ENCODE measurements around the gene SSBP4. TPM values are rescaled to one million over a fixed set of nuclear protein-coding genes. Genes with fewer than 3 reads are reported as not detected.

The SSBP4 gene
- total and polyA plus RNA-seq, 2 of the 8 experiments (the other 6 are each of a cell fraction or from before 2014, with no cell fraction given): 26.4 to 33.7 TPM

DNA sequence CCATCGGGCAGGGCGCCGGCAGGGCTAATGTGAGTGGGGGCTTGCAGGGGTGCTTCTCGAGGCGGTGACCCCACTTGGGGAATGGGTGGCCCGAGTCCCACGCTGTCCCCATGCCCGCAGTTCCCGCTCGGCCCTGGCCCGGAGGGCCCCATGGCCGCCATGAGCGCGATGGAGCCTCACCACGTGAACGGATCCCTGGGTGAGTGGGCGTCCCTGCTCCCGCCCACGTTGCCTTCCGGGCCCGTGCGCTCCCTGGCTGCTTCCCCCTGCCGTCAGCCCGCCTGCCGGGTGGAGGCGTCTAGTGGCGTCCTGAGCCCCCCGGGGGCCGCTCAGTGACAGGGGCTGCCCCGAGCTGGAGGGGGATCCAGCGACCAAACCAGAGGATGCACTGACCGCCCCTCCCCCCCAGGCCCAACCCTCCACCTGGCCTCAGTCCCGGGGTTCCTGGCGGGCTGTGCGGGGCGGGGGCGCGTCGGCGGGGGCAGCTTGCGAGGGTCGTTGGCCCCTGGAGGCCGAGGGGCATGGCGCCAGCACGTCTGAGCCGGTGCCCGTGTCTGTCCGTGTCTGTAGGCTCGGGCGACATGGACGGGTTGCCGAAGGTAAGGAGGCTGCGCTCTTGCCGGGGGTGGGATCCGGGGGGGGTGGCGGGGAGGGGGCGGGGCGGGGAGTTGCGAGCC is 14.0 kb downstream of the SSBP4 start:
- peak overlapping the region; percentile 51 to 87 for H3K4me2 ChIP-seq (ENCODE audit: insufficient read depth in 1 of 2, low read depth in 2 of 2, low read length in 2 of 2)
- peak overlapping the region; percentile 95 for H3K18ac ChIP-seq (ENCODE audit: extremely low read depth, low read length)
- no peak for FAIRE-seq
- peaks cover 0 to 15% of the 10 kb centered on the region in 2 experiments for H4K20me1 ChIP-seq (replicated peaks in 1 of 2; ENCODE audit: control insufficient read depth in 1 of 2, insufficient read depth in 2 of 2, low read length in 2 of 2)
- peak in 1 of 2 experiments; percentile 73 for DNase-seq (ENCODE audit: low read depth in 1 of 2, low spot score in 2 of 2)
- peak overlapping the region; percentile 70 for H4K5ac ChIP-seq (ENCODE audit: insufficient read length, low read depth, low read length)
- H3K23me2 ChIP-seq (ENCODE audit: low read depth, low read length): peaks cover 16% of the 10 kb centered on the region; the same call in 1 of the 2 replicates
- peak overlapping the region; percentile 93; the same call in 1 of the 2 replicates for H2BK5ac ChIP-seq (ENCODE audit: low read depth, low read length)
- H3K14ac ChIP-seq (ENCODE audit: insufficient read length): no peak overlapping the region
- H3K4ac ChIP-seq (replicated peaks; ENCODE audit: insufficient read length, low read depth, low read length): peak overlapping the region; percentile 100
- no peaks in the 10 kb centered on the region; a peak in 1 of 7 replicates for H3K27me3 ChIP-seq (replicated peaks in 1 of 4; ENCODE audit: control insufficient read depth in 3 of 4, extremely low read depth in 1 of 4, insufficient read depth in 3 of 4, low read length in 3 of 4)
- H3K4me1 ChIP-seq (replicated peaks in 1 of 4; ENCODE audit: control insufficient read depth in 3 of 4, insufficient read depth in 4 of 4, low read length in 3 of 4): peaks cover 0 to 50% (median 28%) of the 10 kb centered on the region in 4 experiments; a peak in 6 of 7 replicates
- H3K56ac ChIP-seq (replicated peaks; ENCODE audit: insufficient read length, low read depth, low read length): peak overlapping the region; percentile 52
- H2BK20ac ChIP-seq (ENCODE audit: low read length): peak overlapping the region; percentile 86; the same call in 1 of the 2 replicates
- peak overlapping the region in 2 of 4 experiments; percentile 45 to 59; a peak in 4 of 7 replicates for H3K9ac ChIP-seq (replicated peaks in 1 of 4; ENCODE audit: extremely low read depth in 1 of 4, low read depth in 3 of 4, low read length in 3 of 4)
- H3K9me3 ChIP-seq (ENCODE audit: insufficient read depth in 2 of 2, low read depth in 1 of 2, low read length in 1 of 2): no peaks in the 10 kb centered on the region
- no peak overlapping the region; the same call in 1 of the 2 replicates for H2AFZ ChIP-seq (ENCODE audit: low read length)
- CTCF ChIA-PET (ENCODE audit: partially characterized antibody): interaction anchor here (0.7 to 2.2 kb wide), 3 partner anchors 11 to 18 kb away, joined by 3 to 6 read pairs (median 3); no protein-coding TSS in a partner anchor
- H3K79me1 ChIP-seq (ENCODE audit: low read depth, low read length): no peaks in the 10 kb centered on the region; the same call in 1 of the 2 replicates
- H3K4me3 ChIP-seq (ENCODE audit: extremely low read depth in 1 of 4, insufficient read depth in 2 of 4, low read depth in 3 of 4, low read length in 4 of 4): peak overlapping the region; percentile 16 to 68 (median 42)
- 0 out of 2 replicates have a peak overlapping the region, but pooled peaks have one; percentile 65 for H2AK5ac ChIP-seq (ENCODE audit: low read depth, low read length)
- no peak overlapping the region for H2BK120ac ChIP-seq (replicated peaks; ENCODE audit: low read depth, low read length)
- peak overlapping the region; percentile 63; the same call in 1 of the 2 replicates for H2BK12ac ChIP-seq (ENCODE audit: low read depth, low read length)
- no peak overlapping the region; the same call in 1 of the 2 replicates for H4K8ac ChIP-seq (ENCODE audit: extremely low read depth, insufficient read depth, low read length)
- POLR2A ChIA-PET (ENCODE audit: partially characterized antibody): interaction anchor here (1.0 to 6.7 kb wide), 7 partner anchors 7 to 36 kb away, joined by 4 to 65 read pairs (median 7); partner anchors contain the start of gene SSBP4
- no peaks in the 10 kb centered on the region for H3K79me2 ChIP-seq (ENCODE audit: control insufficient read depth in 1 of 2, insufficient read depth in 2 of 2, low read length in 2 of 2)
- H3K36me3 ChIP-seq (ENCODE audit: control insufficient read depth in 2 of 4, insufficient read depth in 4 of 4, low read length in 3 of 4): peaks cover 2 to 13% (median 7%) of the 10 kb centered on the region in 4 experiments; a peak in 4 of 8 replicates
- 0 out of 2 replicates have a peak overlapping the region, but pooled peaks have one; percentile 66 for H3K27ac ChIP-seq (ENCODE audit: low read depth, low read length)
- peak overlapping the region; percentile 97 for H4K91ac ChIP-seq (replicated peaks; ENCODE audit: insufficient read length, low read length)
- peak overlapping the region; percentile 72; the same call in 1 of the 2 replicates for H2BK15ac ChIP-seq (ENCODE audit: low read length)
- H3K23ac ChIP-seq (ENCODE audit: insufficient read length): no peak overlapping the region
- WGBS, 2 experiments (ENCODE audit: extremely low coverage in 1 of 2, insufficient coverage in 1 of 2, insufficient read length in 1 of 2, insufficient replicate concordance in 2 of 2, low coverage in 1 of 2, low lambda C conversion rate in 2 of 2, missing lambda C conversion rate in 1 of 2): 24% methylated on average over 25 of the region's 59 CpGs; no CpG with 5 or more reads in 1 of the 2 experiments
- TF ChIP-seq BRCA1 (IDR thresholded peaks at IDR 0.05; ENCODE audit: low read depth, low read length) (no peak), JUND (IDR thresholded peaks at IDR 0.05; ENCODE audit: low read length) (no peak), GTF2F1 (IDR thresholded peaks at IDR 0.05; ENCODE audit: borderline replicate concordance, low read depth, low read length) (no peak), POU5F1 (IDR thresholded peaks at IDR 0.05; ENCODE audit: low read depth, low read length) (no peak), KDM4A (IDR thresholded peaks at IDR 0.05; ENCODE audit: low read depth, low read length, severe bottlenecking) (peak; percentile 56), GABPA (IDR thresholded peaks at IDR 0.05; ENCODE audit: borderline replicate concordance, insufficient read depth, low read length) (no peak), SP1 (IDR thresholded peaks at IDR 0.05; ENCODE audit: low read depth, low read length) (no peak), TCF12 (IDR thresholded peaks at IDR 0.05; ENCODE audit: low read depth, low read length) (no peak), ASH2L (IDR thresholded peaks at IDR 0.05; ENCODE audit: low read length) (peak; percentile 23)

Measured in H1 (cell line).